Jurkat, Clone E6-1 (cell line): ENCODE measurements around the gene VWCE.
"Not testable (repeated sequence)": the region's sequence is repeated elsewhere in the genome, so short reads cannot be mapped to it uniquely, and the experiment has no call there.

Source experiments
- DNase-seq: peaks from one replicate; pipeline ENCODE4 v3.0.0-alpha.2; 2011; ENCODE audit warnings: low read depth, low spot score
- H3K4me3 ChIP-seq: 2 replicates; pipeline ENCODE4 v1.5.1; 2011; ENCODE audit warnings: mild to moderate bottlenecking, low read length, control low read depth, moderate library complexity

VWCE gene

DNA sequence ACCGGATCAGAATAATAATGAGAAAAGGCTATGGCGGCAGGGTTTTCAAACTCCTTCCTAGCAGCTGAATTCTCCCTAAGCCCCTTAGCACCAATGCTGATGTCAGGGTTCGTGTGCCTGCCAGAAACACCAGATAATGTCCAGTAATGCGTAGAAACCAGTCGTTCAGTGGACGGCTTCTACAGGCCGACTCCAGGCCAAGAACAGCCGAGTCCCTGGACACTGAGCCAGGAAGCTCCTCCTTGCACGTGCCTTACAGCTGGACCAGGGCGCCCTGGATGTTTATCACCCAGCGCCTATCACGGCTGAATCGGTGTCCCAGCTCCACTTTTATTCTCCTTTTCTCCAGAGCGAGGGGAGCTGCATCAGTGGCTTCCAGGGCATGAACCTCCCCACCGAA, 64.1 kb downstream of the VWCE start:
- H3K4me3 ChIP-seq, DNase-seq: not testable (repeated sequence)

DNA sequence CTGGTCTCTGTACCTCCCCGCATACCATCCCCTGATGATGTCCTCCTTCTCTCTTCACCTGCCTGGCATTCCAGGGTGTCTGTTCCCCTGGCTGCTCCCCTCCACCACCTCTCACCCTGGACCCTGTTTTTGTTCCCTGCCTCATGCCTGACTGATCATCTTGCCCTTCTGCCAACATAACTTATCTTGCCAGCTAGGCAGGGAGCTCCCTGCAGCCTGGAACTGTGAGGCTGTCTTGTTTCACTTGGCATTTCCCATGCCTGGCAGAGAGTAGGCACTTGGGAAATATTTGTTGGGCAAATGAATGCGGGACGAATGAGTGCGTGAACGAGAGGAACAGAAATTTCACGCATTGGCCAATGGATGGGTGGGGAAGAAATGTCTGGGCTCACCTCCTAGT, 65.7 kb downstream of the VWCE start:
- H3K4me3 ChIP-seq, DNase-seq: not testable (repeated sequence)

DNA sequence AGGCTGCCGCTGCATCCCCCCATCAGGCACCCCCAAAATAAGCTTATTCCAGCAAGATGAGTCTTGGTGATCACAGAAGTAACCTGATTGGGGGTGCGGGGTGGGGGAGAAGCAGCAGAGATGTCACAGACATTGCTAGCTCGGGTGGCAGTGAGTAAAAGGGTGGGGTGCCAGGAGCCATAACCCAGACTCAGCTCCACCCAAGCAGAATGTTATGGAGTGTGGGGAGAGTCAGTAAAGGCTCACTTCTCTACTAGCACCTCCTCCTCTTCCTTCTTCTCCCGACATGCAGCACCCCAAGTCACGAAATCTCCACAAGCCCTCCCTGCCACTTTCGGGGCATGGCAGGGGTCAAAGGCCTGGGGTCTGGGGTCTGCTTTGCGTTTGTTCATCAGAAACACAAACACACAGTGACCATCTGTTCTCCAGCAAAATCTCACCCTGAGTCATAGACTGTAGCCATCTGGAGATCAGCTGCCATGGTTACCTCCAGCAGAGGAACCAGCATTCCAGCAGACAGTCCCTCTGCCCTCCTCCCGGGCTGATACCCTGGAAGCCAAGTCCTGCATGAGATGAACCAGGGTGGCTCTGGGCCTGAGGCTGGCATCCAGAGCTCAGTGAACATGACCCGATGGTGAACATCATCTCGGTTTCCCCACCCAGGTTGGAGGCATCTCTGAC, 68.5 kb downstream of the VWCE start:
- H3K4me3 ChIP-seq, DNase-seq: not testable (repeated sequence)

DNA sequence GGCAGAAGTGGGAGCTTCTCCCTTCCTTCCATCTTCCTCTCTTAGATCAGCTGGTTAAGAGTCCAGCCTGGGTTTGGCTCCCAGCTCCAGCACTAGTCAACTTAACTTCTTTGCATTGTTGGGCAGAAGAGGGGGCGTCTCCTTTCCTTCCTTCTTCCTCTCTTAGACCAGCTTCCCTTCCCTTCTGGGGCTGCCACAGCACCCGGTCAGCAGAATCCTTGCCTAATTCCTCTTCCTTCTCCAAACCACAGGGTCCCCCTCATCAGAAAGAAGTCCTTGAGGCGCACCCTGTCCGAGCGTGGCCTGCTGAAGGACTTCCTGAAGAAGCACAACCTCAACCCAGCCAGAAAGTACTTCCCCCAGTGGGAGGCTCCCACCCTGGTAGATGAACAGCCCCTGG, 72.4 kb downstream of the VWCE start:
- H3K4me3 ChIP-seq, DNase-seq: not testable (repeated sequence)

DNA sequence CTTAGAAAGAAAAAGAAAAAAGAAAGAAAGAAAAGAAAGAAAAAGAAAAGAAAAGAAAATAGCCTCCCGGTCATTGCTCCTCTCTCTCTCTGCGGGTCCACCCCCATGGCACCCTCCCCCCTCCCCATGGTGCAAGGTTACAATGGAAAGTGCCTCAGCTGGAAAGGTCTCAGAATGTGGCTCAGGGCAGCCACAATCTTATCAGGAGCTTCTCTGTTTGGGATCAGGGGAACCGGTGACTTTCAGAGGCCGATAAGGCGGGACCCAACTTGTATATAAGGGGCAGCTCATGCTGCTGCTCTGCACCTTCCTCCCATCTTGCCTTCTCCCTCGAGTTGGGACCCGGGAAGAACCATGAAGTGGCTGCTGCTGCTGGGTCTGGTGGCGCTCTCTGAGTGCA, 73.1 kb downstream of the VWCE start, which contains the start of gene PGA4:
Gene PGA4 (plus strand): TSS at position 301 of the 400 bp plus-strand sequence. CDS start 54 bp downstream, at position 355.
- not testable (repeated sequence) for H3K4me3 ChIP-seq, DNase-seq

DNA sequence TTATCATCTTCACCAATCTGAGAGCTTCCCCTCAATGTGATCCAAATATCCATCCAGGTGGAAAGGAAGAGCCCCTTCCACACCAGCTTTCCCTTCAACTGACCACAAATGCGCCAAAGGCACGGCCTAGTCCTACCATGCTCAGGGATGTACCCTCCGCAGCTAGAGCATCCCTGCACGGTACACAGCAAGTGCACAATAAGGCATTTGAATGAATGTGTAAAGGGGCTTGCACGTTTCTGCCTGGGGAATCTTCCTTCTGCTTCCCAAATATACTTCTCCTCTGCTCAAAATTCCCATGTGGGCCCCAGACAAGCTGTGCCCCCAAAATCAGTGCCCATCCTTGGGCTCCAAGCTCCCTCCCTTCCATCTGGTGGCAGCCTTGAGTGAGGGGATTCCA, 76.1 kb downstream of the VWCE start:
- DNase-seq, H3K4me3 ChIP-seq: not testable (repeated sequence)

DNA sequence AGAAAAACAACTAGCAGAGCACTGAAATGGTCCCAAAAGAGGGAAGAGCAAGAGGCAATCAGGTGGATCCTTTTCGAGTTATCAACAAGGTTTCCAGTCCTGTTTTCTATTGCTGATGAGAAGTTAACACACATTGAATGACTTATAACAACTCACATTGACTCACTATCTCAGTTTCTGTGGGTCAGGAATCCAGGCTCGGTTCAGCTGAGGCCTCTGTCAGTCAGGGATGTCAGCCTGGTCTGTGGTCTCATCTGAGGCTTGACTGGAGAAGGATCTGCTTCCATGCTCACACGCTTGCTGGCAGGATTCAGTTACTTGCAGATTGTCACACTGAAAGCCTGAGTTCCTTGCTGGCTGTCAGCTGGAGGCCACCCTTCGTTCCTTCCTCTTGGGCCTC, 76.8 kb downstream of the VWCE start:
- not testable (repeated sequence) for H3K4me3 ChIP-seq, DNase-seq

DNA sequence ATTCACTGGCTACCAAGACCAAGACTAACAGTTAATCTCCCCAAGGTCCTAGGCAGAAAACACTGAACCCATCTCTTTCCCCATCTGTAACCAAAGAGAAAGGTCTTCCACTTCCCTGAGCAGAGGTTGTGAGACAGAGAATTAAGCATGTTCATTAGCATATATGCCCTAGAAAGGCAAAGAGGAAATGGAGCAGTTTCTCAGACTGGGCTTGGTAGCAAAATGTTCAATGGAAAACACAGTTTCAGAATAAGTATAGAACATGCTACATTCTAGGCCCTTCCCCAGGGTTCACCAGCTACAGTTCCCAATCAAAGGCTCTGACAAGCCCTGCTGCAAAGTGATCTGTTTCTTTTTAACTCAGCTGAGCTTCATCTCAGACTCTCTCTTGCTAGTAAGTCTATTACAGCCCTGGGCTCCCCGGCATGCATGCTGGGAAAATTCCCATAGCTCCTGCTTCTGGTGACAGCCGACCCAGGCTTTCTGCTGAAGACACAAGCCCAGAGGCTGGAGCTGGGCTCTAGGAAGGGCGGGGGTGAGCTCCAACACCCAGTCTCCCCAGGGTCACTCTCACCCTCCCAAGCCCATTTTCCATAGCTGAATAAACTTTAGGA, 81.3 kb downstream of the VWCE start:
- DNase-seq, H3K4me3 ChIP-seq: not testable (repeated sequence)

DNA sequence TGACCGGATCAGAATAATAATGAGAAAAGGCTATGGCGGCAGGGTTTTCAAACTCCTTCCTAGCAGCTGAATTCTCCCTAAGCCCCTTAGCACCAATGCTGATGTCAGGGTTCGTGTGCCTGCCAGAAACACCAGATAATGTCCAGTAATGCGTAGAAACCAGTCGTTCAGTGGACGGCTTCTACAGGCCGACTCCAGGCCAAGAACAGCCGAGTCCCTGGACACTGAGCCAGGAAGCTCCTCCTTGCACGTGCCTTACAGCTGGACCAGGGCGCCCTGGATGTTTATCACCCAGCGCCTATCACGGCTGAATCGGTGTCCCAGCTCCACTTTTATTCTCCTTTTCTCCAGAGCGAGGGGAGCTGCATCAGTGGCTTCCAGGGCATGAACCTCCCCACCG, 82.9 kb downstream of the VWCE start:
- DNase-seq, H3K4me3 ChIP-seq: not testable (repeated sequence)

DNA sequence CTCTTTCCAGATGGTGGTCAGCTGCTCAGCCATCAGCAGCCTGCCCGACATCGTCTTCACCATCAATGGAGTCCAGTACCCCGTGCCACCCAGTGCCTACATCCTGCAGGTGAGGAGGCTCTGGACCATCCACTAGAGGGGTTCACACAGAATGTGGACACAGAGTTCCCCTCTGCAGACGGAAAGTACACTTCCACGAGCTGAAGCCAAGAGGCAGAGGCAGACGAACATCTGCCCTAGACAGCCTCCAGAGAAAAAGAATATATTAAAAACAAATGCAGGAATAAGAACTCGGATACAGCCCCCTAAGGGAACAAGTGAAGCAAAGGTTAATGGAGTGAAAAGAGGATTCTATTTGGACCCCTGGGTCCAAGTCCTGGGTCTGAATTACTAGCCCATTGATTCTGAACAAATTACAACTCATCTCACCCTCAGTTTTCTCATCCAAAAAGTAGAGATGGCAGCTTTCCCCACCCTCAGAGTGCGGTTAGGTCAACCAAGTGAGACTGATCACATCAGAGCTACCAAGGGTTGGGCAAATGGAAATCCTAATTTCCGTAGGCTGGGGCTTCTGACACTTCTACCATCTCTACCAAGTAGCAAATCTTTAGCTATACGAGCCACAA, 83.7 kb downstream of the VWCE start:
- H3K4me3 ChIP-seq, DNase-seq: not testable (repeated sequence)

DNA sequence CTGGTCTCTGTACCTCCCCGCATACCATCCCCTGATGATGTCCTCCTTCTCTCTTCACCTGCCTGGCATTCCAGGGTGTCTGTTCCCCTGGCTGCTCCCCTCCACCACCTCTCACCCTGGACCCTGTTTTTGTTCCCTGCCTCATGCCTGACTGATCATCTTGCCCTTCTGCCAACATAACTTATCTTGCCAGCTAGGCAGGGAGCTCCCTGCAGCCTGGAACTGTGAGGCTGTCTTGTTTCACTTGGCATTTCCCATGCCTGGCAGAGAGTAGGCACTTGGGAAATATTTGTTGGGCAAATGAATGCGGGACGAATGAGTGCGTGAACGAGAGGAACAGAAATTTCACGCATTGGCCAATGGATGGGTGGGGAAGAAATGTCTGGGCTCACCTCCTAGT, 84.5 kb downstream of the VWCE start:
- not testable (repeated sequence) for H3K4me3 ChIP-seq, DNase-seq
